CD4-positive, alpha-beta T cell treated with Interleukin-15 for 1 hour (primary cell): Measurements from ENCODE around the gene THBS2.
"Not testable (repeated sequence)": the region's sequence is repeated elsewhere in the genome, so short reads cannot be mapped to it uniquely, and the experiment has no call there.

Source experiments
- DNase-seq: peaks from one replicate; pipeline ENCODE4 v3.0.0-alpha.2; 2020

The THBS2 gene

DNA sequence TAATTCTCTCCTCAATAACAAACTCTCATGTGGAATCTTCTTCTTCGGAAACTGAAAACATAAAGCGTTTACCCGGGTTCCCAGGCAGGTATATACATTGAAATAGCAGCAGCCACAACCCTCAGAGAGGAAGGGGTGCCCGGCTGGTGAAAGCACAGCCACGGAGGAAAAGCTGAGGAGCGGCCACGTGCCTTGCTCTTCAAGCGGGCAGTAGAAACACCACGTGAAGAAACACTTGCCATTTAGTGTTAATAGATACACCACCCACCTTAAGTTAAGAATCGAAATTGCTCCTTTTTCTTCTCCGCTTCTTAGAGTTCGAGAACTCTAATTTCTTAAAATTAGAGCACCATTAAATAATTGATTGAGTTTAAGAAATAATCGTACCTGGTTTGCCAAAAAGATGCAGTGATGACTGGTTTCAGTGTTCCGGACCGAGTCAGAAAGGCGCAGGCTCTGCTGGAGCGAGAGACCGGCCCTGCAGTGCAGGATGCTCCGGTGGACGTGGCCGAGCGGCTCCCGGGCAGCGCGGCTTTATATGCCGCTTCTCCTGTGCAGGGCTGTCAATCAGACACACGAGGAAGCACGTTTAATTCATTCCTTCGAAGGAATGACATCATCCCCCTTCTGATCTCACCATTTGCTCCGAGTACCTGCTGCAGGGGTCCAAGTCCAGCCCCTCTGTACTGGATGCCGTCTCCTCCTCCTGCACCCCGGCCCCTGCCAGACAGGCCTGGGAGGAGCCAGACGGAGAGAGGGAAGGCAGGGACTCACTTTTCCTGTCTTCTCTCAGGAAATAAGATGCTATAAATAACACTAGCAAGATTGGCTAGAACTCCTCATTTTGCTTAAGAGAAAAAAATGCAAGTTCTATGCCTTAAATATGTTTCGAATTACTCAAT, at the start of gene THBS2:
THBS2 (minus strand) TSS at position 510 of the 902 bp plus-strand sequence. CDS start 3,062 bp downstream, outside the sequence.
- DNase-seq: no peak

DNA sequence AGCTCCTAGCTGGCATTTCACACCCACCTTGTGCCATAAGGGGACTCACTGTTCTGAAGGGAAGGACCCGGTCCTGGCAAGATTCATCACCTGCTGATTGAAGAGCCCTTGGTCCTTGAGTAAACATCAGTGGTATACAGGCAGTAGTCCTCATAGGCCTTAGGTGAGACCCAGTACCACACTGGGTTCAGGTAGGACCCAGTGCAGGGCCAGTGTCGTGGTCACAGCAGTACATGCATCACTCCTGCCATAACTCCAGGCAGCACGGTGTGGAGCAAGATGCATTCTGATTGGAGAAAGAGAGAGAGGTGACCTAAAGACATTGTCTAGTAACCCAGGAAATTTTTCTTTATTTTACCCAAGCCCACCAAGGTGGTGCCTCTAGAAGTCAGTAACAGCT, 49.1 kb upstream of the THBS2 start:
- DNase-seq: no peak

DNA sequence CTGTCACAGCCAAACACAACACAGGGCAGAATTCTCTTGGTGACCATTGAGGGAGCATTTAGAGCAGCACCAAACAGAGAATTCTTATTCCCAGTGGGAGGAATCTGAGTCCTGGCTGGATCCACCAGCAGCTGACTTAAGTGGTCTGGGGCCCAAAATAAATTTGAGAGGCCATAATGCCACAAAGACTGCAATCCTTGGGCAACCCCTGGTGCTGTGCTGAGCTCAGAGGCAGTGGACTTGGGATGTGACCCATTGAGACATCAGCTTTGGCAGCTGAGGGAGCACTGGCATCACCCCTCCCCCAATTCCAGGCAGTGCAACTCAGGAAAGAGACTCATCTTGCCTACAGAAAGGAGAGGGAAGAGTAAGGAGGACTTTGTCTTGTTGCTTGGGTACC, 48.6 kb upstream of the THBS2 start:
- DNase-seq: no peak

- no peak for DNase-seq
Measured at GRCh38 chr6:169300916-169301315, 47.3 kb upstream of the THBS2 start.

DNA sequence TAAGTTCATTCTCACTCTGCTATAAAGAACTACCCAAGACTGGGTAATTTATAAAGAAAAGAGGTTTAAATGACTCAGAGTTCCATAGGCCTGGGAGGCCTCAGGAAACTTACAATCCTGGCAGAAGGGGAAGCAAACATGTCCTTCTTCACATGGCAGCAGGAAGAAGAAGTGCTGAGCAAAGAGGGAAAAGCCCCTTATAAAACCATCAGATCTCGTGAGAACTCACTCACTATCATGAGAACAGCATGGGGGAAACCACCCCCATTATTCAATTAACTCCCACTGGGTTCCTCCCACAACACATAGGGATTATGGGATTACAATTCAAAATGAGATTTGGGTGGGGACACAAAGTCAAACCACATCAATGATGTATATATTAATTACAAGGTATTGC, 45.0 kb upstream of the THBS2 start:
- not testable (repeated sequence) for DNase-seq

DNA sequence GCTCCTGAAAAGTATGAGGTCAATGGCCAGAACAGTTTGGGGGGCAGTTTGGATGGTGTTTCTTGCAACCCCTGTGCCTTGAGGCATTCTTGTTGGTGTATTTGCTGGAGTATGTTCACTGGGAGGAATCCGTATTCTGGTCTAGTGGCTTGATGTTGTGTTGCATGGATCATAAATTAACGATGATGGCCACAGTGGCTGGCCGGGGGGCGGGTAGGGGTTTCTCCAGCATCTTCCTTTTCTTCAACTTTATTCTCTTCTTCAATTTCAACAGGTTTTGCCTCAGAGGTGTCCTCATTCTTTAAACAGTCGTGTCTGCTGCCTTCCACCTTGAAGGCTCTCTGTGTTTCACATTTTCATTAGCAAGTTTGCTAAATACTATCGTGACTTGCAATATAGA, 43.0 kb upstream of the THBS2 start:
- no peak for DNase-seq

GRCh38 chr6:169296170-169296569, 42.5 kb upstream of the THBS2 start:
- no peak for DNase-seq

- DNase-seq: no peak
Measured at GRCh38 chr6:169293196-169293595, 39.5 kb upstream of the THBS2 start.

- no peak for DNase-seq
Measured at GRCh38 chr6:169292338-169293124, 38.9 kb upstream of the THBS2 start.

DNA sequence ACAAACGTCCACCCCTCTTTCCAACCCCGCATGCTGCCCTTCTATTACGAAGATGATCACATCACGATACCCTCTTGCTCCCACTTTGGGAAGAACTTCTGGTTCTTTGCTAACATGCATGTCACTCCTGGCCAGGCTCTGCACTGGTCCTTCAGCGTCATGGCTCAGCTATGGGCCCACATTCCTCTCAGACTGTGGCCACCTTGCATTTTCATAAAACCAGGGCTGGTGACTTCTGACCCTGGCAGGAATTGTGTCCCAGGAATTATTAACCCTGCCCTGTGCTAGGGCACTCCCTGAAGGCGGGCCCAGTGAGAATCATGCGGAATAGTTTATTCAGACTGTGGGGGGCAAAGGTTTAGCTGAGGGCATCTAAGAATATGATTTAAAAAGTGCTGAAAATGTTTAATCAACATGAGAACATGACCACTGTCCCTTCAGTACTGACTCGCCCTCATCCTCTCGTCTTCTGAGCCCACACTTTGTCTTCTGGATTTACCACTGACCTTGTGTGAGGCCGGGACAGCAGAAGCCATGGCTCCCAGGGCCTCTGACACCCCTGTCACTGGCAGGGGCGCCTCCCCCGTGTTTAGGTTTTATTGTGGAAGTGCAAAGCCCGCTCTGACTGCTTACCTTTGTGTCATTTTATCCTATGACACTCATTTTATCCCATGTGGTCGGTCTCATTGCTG, 38.1 kb upstream of the THBS2 start:
- no peak for DNase-seq

DNA sequence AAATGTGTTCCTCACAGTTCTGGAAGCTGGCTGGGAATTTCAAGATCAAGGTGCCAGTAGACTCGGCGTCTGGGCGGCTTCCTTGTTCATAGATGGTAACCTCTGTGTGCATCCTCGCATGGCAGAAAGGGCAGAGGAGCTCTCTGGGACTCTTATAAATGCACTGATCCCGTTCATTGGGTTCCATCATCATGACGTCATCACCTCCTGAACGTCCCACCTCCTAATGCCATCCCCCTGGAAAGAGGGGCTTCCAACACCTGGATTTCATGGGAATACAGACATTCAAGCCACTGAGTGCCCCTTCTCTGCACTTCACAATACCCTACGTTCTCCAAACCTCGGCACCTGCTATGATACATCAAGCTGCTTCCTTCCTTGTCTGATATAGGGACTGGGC, 37.5 kb upstream of the THBS2 start:
- DNase-seq: no peak

GRCh38 chr6:169289619-169290339, 36.1 kb upstream of the THBS2 start:
- DNase-seq: no peak

GRCh38 chr6:169289257-169289618, 35.6 kb upstream of the THBS2 start:
- DNase-seq: no peak

- no peak for DNase-seq
Measured at GRCh38 chr6:169288591-169288990, 34.9 kb upstream of the THBS2 start.

- no peak for DNase-seq
Measured at GRCh38 chr6:169287675-169288074, 34.0 kb upstream of the THBS2 start.

- DNase-seq: no peak
Measured at GRCh38 chr6:169286961-169287360, 33.3 kb upstream of the THBS2 start.

GRCh38 chr6:169285165-169285564, 31.5 kb upstream of the THBS2 start:
- DNase-seq: no peak

DNA sequence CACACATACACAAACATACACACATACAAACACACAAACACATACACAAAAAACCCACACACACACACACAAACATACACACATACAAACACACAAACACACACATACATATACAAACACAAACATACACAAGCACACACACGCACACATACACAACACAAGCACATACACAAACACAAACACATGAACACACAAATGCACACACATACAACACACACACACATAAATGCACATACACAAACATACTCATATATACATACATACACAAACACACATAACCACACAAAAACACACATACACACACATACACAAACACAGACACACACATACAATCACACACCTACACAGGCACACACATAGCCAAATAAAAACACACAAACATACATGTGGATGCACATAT, 30.3 kb upstream of the THBS2 start:
- DNase-seq: no peak

- DNase-seq: no peak
Measured at GRCh38 chr6:169282043-169282442, 28.4 kb upstream of the THBS2 start.

DNA sequence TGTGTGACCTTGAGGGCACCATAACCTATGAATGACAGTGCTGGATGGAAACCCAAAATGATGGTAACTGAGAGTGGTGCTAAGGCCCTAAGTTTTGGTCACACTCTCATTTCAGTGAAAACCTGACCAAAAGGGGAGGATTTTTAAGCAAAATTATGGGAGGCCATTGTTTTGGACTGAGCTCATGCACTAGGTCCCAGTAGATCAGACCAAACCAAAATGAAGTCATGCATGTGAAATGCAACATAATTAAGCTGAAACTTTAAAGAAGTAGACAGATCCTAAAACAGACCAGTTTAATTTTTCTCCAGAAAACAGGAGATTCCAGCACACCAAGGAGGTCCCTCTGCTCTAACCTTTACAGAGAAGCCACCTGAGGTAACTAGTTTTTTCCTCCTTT, 24.0 kb upstream of the THBS2 start:
- DNase-seq: no peak

GRCh38 chr6:169274781-169275180, 21.1 kb upstream of the THBS2 start:
- DNase-seq: no peak

- DNase-seq: no peak
Measured at GRCh38 chr6:169273511-169273910, 19.9 kb upstream of the THBS2 start.

- no peak for DNase-seq
Measured at GRCh38 chr6:169271877-169272216, 18.2 kb upstream of the THBS2 start.
